T1000 (cell line): ENCODE results near the gene ZNF652.

Experiments used
- DNase-seq: peaks from one replicate; lab custom pipeline; 2025; ENCODE audit warnings: mixed read lengths; lab: John Stamatoyannopoulos, UW

ZNF652 gene

DNA sequence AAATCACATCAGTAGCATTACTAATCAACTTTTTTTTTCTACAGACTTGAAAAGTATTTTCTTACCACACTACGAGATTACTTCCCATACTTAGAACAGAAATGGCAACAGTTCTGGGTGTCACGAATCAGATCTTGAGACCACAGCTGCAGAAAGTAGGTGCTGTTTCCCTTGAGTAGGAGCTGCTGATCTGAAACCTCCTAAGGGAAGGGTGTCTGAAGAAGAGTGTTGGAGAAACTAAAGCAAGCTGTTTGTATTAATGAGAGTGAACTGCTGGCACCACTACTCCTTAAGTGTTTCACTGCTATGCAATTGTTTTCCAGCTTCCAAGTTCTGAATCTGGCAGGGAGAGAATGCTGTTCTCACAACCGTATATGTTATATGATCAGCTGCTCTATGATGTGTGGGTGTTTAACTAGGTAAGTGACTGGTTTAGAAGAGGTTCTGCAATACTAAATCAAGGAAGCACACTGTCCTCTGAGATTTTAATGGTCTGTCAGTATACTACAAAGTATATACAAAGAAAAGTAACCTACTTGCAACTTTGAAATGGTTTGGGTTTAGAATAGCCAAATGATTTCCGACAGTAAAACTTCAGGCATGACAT lies 3.3 kb downstream of the ZNF652 start:
- DNase-seq, result no peak

- no peak for DNase-seq
These were observed 4.5 kb downstream of the ZNF652 start for GRCh38 chr17:49357516-49357915.

- no peak for DNase-seq
These were observed 5.7 kb downstream of the ZNF652 start for GRCh38 chr17:49356320-49356719.

DNA sequence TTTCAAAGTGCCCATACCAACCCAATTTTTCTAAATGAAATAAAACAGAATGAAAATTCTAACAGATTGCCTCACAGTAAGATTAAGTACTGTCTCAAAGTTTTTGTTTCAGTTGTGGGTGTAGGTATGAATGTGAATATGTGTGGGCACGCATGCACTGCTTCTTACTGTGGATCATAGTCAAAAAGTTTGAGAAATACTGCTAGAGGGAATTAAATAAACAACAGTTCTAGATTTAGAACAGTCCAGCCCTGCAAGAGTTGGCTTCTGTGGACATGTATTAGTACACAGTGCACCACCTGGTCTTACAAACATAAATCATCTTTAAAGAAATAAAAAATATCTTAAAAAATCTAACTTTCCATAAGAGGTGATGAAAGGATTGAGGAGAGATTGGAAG lies 8.4 kb downstream of the ZNF652 start:
- DNase-seq, result no peak

GRCh38 chr17:49352587-49353154 lies 9.4 kb downstream of the ZNF652 start:
- no peak for DNase-seq

DNA sequence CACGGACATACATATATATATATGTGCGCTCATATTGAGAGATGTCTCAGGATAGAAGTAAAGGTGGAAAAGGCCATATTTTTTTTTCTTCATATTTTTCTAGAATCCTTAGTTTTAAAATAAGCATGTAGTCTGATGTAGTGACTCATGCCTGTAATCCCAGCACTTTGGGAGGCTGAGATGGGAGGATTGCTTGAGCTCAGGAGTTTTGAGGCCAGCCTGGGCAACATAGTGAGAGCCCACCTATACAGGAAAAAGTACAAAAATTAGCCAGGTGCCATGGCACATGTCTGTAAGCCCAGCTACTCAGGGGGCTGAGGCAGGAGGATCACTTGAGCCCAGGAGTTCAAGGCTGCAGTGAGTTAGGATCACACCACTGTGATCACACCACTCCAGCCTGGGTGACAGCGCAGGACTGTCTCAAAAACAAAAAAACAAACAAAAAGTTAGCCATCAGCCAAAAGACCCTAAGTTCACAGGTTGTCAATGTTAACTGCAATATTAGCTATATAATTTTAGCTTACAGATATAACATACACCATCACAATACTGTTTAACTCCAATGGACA lies 10.4 kb downstream of the ZNF652 start:
- no peak for DNase-seq

- DNase-seq, result no peak
These were observed 12.5 kb downstream of the ZNF652 start for GRCh38 chr17:49349541-49349940.

GRCh38 chr17:49344914-49345313 lies 17.1 kb downstream of the ZNF652 start:
- no peak for DNase-seq

GRCh38 chr17:49343273-49343672 lies 18.8 kb downstream of the ZNF652 start:
- DNase-seq, result no peak

DNA sequence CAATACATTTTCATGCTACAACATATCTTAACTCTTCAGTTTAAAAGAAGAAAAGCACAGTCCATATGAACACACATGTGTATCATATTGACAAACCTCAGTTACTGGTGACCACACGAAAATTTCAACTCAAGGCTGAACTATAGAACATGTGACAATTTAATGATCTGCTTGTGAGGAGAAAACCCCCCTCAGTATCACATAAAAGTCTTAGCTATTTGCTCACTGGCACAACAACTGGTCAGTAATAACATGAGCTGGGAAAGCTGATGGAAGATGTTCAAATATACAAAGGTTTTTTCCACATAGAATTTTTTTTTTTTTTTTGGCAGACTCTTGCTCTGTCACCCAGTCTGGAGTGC lies 19.5 kb downstream of the ZNF652 start:
- no peak for DNase-seq

- DNase-seq, result no peak
These were observed 20.7 kb downstream of the ZNF652 start for GRCh38 chr17:49341356-49341755.

DNA sequence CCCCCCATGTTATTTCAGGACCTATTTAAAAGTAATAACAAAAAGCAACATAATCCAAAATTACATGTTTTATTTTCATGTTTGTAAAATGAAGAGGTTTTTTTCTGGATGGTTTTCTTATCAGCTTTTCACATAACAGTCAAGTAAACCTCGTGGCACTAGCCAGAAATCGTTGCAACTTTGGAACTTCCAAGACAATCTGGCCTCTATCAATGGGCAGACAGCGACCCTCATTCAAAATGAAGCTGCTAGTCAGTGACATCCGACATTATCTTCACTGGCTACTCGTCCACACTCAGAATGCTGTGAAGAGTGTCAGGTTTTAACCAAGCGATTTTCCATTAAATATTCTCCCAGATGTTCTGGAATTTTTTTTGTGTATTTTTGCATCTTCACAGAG lies 22.7 kb downstream of the ZNF652 start:
- DNase-seq, result no peak

DNA sequence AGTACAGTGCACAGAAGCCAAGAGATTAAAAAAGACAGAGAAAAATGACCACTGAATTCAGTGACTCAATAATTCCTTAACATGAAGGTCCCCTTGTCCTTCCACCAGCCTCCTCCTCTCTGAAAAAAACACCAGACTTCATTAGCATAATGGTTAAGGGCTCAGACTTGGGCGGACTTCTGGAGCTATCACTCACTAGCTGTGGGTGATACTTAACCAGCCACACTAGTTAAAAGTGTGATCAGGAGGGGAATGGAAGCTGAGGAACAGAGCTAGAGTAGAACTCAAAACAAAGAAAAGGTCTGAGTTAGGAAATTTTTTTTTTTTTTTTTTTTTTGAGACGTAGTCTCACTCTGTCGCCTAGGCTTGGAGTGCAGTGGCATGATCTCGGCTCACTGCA lies 23.2 kb downstream of the ZNF652 start:
- DNase-seq, result no peak

GRCh38 chr17:49337884-49338283 lies 24.2 kb downstream of the ZNF652 start:
- DNase-seq, result no peak

- no peak for DNase-seq
These were observed 27.1 kb downstream of the ZNF652 start for GRCh38 chr17:49334744-49335512.

- DNase-seq, result no peak
These were observed 28.2 kb downstream of the ZNF652 start for GRCh38 chr17:49333804-49334203.

DNA sequence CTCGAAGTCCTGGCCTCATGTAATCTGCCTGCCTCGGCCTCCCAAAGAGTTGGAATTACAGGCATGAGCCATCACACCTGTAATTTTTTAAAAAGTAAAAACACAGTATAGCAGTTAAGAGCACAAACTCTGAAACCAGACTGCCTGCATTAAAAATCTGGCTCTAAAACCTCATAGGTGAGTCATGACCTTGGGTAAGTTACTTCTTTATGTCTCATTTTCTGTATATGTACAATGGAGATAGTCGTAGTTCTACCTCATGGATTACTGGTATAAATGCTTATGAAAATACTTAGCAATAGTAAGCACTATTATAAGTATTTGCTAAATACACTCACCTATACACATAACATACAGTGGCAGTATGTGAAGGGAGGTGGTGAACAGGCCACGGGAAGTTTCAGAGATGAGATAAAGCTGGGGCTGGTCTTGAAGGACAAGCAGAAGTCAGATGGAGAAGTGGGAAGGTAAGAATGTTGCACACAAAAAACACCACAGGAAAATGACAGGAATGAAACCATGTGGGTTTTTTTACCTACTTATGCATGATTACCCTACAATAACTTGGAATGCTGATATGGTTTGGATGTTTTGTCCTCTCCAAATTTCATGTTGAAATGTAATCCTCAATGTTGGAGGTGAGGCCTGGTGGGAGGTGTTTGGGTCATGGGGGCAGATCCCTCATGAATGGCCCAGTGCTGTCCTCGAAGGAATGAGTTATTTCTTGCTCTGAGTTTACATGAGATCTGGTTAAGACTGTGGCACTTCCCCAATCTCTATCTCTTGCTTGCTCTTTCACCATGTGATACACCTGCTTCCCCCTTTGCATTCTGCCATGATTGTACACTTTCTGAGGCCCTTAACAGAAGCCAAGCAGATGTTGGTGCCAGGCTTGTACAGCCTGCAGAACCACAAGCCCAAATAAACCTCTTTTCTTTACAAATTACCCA lies 33.9 kb downstream of the ZNF652 start:
- no peak for DNase-seq

- DNase-seq, result no peak
These were observed 36.1 kb downstream of the ZNF652 start for GRCh38 chr17:49325980-49326379.

- DNase-seq, result no peak
These were observed 43.5 kb downstream of the ZNF652 start for GRCh38 chr17:49318435-49318965.

DNA sequence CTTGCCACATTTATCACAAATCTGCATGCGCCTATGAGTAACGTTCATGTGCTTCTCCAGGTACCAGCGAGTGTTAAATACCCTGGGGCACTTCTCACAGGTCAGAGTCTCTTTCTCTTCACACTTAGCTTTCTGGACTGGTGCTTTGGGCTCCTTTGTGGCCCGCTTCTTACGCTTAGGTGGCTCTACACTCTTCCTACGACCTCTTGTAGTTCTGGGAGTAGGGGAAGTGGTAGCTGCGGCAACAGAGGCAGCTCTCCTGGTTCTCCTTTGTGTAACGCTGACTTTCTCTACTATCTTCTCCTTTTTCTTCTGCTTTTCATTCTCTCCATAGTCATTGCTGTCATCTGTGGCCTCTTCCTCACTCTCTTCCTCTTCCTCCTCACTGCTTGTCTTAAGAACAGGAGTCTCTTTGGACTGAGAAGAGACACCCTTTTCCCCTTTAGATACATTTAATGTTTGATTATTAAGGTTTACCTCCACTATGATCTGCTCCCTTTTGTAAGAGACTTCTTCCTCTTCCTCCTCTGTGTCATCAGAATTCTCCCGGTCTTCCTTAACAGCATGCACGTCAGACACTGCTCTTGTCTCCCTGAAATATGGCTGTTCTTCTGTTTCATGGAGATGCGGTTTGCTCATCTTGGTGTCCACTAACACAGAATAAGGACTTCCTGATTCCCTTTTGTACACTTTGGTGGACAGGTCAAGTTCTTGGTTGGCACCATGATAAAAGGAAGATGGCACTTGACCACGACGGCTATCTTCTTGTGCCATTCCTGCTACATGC lies 45.0 kb downstream of the ZNF652 start:
- no peak for DNase-seq

DNA sequence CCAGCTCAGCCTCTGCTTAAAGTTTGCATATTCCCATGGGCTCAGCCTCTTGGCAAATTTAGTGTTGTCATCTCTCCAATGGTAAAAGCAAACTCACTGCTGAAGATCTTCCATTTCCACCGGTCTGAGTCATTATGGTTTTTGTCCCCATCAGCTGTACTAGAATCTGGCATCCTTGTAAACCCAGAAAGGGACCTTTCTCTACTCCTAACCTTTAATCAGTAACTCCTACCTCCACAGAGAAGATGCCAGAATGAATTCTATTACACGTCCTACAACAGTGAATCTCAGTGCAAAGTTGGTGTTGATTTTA lies 45.8 kb downstream of the ZNF652 start:
- no peak for DNase-seq
